ENCODE results near the gene PRR7.

PRR7 gene

DNA sequence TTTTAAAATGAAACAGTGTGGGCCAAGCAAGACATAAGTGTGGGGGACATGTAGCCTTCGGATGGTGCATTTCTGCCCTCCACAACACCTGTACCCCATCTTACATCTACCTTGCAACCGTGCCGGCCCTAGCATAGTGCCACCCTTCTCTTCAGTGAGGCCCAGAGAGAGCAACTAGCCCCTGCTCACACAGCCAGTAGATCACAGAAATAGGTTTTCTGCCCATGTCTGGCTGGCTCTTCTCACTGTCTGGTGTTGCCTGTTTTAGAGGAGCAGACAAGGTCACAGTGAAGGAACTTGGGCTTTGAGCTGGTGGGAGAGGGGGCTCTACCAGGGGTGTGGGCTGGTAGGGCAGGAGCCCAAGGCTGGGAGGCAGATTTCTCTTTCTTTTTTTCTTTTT lies 39.6 kb downstream of the PRR7 start:
- no peak for DNase-seq

DNA sequence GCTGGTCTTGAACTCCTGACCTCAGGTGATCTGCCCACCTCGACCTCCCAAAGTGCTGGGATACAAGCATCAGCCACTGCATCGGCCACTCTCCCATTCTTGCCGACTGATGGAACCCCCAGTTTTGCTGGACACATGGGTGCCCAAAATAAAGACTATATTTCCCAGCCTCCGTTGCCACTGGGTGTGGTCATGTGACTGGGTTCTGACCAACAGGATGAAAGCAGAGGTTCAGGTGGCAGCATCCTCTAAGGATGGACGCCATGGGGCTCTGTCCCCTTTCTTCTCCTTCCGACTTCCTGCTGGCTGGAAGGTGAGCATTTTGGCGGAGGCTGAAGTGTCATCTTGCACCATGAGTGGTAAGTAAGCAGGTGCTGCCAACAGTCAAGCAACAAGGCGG lies 40.5 kb downstream of the PRR7 start:
- no peak for DNase-seq

GRCh38 chr5:177487975-177488374 lies 41.4 kb downstream of the PRR7 start:
- no peak for DNase-seq

GRCh38 chr5:177489119-177489716 lies 42.6 kb downstream of the PRR7 start:
- no peak for DNase-seq

GRCh38 chr5:177490311-177490991 lies 43.8 kb downstream of the PRR7 start:
- DNase-seq, result no peak

- DNase-seq, result no peak
Measured at GRCh38 chr5:177490992-177491391, 44.4 kb downstream of the PRR7 start.

DNA sequence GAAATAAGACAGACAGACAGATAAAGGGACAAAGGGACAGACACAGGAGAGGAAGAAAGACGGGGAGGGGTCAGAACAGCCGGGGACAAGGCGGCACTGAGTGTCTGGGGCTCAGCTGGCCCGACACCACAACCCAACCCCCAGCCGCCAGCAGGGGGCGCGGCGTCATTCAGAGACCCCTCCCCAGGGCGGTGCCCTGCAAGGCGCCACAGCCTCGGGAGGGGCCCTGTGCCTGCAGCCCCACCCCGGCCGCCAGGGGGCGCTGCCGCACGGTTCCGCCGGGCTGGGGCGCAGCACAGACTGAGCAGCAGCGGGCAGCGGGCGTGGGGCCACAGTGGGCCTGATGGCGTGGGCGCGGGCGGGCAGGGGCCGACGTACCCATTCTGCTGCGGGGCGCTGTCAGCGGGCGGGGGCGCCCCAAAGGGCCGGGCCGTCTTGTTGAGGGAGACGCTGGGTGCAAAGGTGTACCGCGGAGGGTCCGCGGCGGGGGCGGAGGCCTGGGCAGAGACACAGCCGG lies 44.9 kb downstream of the PRR7 start:
- no peak for DNase-seq

DNA sequence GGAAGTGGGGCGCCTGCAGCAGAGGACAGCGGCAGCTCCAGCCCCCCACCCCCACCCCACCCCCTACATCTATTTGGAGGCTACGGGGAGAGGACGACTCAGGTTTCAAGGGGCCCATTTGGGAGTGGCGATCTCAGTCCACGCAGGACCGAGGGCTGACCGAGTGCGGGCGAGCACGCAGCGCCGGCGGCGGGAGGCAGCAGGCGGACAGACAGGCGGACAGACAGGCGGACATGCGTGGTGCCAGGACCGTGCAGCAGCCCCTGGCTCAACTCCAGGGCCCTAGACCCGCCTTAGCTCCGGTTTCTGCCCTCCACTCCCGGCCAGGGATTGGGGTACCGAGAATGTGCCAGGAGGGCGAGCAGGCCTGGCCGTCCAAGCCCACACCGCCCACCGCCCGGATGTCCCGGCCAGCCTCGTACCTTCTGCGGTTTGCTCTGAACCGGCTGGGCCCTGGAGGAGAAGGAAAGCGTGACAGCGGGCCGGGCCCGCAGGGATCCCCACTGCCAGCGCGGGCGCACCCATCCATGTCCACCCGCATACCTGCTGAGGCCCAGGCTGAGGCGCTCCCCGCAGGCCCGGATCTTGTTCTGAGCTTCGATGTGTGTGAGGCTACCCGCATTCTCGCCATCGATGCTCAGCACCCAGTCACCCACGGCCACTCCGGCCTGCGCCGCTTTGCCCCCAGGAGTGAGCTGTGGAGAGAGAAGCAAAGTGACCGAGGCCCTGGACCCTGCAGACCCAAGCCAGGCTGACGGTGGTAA lies 45.6 kb downstream of the PRR7 start:
- DNase-seq, result no peak

- DNase-seq, result no peak
Measured at GRCh38 chr5:177492841-177493240, 46.2 kb downstream of the PRR7 start.

DNA sequence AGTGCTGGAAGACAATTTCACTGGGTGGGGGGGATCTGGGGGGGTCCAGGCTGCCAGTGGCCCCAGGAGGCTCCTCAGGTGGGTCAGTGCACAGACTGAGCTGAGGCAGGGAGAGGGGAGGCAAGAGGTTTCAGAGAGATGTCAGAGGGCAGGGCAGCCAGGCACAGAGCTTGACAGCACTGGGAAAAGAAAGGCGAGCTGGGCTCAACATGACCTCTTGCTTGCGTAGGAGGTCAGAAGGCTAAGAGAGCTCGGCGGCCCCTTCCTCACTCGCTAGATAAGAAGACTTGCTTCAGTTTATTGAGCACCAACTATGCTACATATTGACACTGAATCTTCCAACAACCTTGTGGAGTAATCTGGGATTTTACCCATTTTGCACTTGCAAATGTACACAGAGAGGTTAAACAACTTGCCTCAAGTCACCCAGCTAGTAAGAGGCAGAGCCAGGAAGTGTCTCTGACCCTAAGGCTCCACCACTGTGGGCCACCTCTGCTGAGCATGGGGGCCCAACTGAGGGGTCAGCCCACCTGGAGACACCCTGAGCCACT lies 47.3 kb downstream of the PRR7 start:
- no peak for DNase-seq

GRCh38 chr5:177494346-177495195 lies 48.0 kb downstream of the PRR7 start:
- no peak for DNase-seq

DNA sequence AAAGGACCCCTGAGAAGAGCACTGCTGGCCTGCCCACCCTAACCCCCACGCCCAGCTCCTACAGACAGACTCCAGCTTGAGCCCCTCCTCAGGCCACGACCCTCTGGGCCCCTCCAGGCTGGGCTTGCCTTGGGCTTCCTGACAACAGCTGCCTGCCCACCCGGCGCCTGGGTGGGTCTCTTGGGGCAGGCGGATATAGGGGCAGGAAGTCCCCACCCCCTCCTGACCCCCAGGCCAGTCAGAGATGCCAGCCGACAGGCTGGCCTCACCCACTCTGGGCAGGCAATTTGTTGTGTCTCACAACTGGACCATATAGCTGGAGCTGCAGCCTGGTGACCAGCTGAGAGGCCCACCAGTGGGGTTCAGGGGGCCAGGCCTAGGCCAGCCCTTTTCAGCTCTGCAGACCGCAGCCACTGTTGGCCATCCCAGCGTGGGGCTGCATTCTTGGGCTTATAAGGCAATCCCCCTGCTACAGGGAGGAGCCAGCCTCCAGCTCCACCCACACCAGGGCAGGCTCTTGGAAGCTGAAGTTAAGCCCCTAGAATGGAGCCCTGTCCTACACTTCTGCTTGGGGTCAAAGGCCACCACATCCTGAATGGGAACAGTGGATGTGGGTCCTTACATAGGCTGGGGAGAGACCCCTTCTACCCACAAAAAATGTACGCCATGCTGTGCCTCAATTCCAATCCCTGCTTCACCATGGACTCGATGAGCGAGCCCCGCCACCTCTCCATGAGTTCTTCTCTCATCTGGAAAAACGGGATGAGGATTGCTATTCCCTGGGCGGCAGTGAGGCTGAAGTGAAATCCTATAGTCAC lies 48.8 kb downstream of the PRR7 start:
- DNase-seq, result no peak

DNA sequence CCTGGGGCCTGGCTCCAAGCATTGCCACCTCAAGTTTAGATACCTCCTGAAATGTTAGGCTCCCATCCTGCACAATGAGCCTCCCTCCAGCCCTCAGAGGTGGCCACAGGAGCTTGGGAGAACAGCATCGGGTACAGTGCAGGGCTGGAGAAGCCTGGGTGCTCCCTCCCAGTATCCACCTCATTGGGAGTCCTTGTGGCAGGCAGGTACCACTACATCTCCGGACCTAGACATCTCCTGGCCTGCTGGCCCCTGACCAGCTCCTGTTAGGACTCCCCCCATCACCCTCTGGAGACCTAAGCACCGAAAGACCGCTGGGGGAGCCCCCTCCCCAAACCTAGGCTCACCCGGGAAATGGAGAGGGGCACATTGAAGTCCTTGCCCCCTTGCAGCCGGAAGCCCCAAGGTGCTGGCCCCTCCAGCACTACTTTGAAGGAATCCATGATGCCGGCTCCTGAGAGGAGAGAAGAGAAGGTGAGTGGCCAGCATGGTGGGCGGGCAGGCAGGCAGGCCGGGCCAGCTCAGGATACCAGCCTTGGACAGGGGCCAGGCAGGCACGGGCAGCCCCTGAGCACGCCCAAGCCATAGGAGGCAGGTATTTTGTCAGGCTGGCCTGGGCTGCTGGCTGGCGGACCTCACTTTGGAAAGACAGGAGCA lies 49.6 kb downstream of the PRR7 start:
- no peak for DNase-seq

- no peak for DNase-seq
Measured at GRCh38 chr5:177496727-177497291, 50.2 kb downstream of the PRR7 start.

GRCh38 chr5:177497292-177498012 lies 50.8 kb downstream of the PRR7 start, which contains the start of gene PDLIM7:
TSS of gene PDLIM7 (minus strand) at chr5:177497604. CDS start at chr5:177496512, 1,092 bp downstream.
- peak; percentile 90 for DNase-seq

DNA sequence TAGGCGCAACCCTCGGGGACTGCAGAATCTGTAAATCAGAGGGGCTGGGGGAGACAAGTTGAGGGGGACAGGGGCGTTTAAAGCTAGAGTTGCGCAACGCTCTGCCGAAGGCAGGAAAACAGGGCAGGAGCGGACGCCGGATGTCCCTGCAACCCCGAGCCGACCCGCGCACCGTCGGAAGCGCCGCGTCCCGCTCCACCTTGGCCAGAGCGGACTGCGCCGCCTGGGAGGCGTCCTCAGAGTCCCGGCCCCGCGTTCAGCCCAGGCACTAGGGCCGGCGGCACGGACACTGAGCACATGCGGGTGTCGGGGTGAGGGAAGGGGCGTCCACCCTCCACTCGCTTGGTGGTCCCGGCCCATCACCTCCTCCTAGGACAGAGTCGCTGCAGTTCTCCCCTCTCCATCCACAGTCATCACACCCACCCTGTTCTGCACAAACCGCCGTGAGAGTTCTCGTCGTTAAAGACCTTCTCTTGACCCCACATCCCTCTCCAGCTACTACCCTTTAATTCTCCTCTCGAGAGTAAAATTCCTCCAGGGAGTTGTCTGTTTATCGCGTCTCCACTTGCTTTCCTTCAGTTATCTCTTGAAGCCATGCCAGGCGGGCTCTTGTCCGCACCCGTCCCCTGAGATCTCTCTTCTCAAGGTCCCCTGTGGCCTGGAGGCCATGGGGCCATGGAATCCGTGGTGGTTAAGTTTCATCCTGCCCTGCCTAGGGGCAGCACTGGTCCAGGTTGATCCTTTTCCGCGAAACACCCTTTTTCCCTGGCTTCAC lies 51.6 kb downstream of the PRR7 start:
- DNase-seq, result no peak

- DNase-seq, result no peak
Measured at GRCh38 chr5:177499842-177500241, 53.2 kb downstream of the PRR7 start.

DNA sequence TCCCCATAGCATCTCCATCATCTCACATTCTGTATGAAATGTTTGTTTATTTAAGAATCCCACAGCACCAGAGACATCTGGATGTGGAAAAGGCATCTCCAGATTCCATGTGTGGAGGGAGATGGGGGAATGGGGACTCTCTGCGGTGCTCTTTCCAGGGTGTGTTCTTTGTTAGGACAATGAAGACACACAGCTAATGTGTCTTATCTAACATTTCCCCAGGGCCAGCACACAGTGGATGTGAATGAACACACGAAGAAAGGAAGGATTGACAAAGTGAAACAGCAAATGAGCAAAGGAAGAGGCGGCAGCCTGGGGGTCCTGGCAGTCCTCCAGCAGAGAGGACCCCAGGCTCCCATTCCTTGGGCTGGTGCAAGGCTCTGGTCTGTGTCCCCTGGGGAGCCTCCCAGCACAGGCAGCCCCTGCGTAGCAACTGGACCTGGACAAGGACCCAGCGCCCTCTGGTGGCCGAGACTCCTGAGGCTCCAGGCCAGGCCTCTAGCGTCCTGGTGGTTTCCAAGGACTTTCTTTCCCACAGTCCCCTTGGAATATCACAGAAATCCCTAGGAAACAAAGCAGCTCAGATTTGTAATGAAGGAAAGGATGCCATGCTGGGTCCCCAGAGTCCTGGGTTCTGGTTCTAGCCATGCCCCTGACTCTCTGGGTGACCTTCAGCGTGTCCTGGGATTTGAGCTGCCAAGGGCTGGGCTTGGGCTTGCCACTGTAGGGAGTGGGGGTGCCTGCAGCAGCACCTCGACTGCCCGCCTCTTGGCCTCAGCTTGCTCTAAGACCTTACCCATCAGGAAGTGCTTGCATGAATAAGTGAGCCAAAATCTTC lies 54.3 kb downstream of the PRR7 start:
- DNase-seq, result peak; percentile 83 to 87
